Activated naive CD4-positive, alpha-beta T cell treated with anti-CD3 and anti-CD28 coated beads for 36 hours (primary cell): ENCODE results near the gene PPP2R1A. TPM values are rescaled to one million over a fixed set of nuclear protein-coding genes. Genes with fewer than 3 reads are reported as not detected.
"Not testable (repeated sequence)": the region's sequence is repeated elsewhere in the genome, so short reads cannot be mapped to it uniquely, and the experiment has no call there.

ENCODE experiments used
- CTCF ChIA-PET: fragments of 350-600 bp; sonication (Branson Sonifier 250); formaldehyde crosslinking; loops from one replicate; lab custom pipeline; 2021; ENCODE audit warnings: antibody characterized with exemption; lab: Charles Lee
- DNase-seq: peaks from one replicate; pipeline ENCODE4 v3.0.0-alpha.2; 2020
- H3K27ac Mint-ChIP-seq: one replicate; pipeline ENCODE4 v1.8.0; 2021; ENCODE audit warnings: mild to moderate bottlenecking, mixed read lengths
- H3K27me3 Mint-ChIP-seq: one replicate; pipeline ENCODE4 v1.8.0; 2021; ENCODE audit warnings: low read depth, mixed read lengths
- H3K36me3 Mint-ChIP-seq: one replicate; pipeline ENCODE4 v1.8.0; 2021; ENCODE audit warnings: low read depth, mixed read lengths
- H3K4me1 Mint-ChIP-seq: one replicate; pipeline ENCODE4 v1.8.0; 2021; ENCODE audit warnings: low read depth, mixed read lengths
- H3K4me3 Mint-ChIP-seq: one replicate; pipeline ENCODE4 v1.8.0; 2021; ENCODE audit warnings: mild to moderate bottlenecking, moderate library complexity, mixed read lengths
- H3K9me3 Mint-ChIP-seq: one replicate; pipeline ENCODE4 v1.8.0; 2021; ENCODE audit warnings: mixed read lengths
- intact Hi-C: fragments of 100-400 bp; cut with micrococcal nuclease; formaldehyde crosslinking; loops from one replicate; pipeline ENCODE4 v1.15.1; 2023
- total RNA-seq, 2 experiments: library from RNA; stranded (reverse); gene quantifications; one replicate each; pipeline ENCODE4 v1.2.3, GENCODE V29; 2021

Gene PPP2R1A
- total RNA-seq, 2 experiments from 2014 or later = 228 to 232 TPM

DNA sequence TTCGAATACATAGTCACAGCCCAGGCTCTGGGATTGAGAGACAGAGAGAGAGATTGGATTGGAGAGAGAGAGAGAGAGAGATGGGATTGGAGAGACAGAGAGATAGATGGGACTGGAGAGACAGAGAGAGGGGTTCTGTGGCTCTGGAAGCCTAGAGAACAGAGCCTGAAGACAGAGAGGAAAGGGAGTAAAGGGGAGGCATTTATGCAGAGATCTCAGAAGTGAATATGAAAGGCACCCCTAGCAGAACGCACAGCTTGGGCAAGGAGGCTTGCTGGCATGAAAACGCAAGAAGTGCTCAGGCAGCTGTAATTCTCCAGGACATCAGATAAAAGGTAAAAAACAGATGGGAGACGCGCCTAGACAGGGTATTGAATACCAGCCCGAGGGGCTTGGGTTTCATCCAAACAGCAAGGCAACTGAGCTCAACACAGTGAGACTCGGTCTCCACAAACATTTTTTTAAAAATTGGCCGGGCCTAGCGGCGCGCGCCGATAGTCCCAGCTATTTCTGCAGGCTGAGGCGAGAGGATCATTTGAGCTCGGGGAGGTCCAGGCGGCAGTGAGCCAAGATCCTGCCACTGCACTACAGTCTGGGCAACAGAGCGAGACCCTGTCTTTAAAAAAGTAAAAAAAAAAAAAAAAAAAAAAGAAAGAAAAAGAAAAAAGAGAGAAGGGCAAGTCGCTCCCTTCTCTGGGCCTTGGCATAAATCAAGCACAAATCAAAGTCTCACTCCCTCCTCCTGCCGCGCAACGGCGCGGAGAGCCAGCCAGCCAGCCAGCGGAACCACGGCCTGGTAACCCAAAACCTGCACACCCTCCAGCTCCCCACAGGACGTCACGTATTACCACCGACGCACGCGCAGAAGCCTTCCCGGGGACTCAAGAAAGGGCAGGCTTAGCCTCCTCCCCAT is 774 bp upstream of the PPP2R1A start:
- intact Hi-C loops = loop anchor here (1.0 to 5.0 kb wide), 5 partner anchors 18 to 449 kb away; partner anchors contain the start of genes ZNF432, ZNF766, ZNF83 and ZNF836
- Mint-ChIP-seq H3K27ac (peak overlapping the region; percentile 94), H3K4me1 (peaks cover 30% of the 10 kb centered on the region), H3K27me3 (no peaks in the 10 kb centered on the region), H3K4me3 (peak overlapping the region; percentile 85), H3K36me3 (peaks cover 11% of the 10 kb centered on the region), H3K9me3 (no peaks in the 10 kb centered on the region)
- CTCF ChIA-PET = interaction anchor here (1.3 to 1.6 kb wide), 2 partner anchors 48 to 68 kb away, joined by 7 read pairs; no protein-coding TSS in a partner anchor
- no peak for DNase-seq

DNA sequence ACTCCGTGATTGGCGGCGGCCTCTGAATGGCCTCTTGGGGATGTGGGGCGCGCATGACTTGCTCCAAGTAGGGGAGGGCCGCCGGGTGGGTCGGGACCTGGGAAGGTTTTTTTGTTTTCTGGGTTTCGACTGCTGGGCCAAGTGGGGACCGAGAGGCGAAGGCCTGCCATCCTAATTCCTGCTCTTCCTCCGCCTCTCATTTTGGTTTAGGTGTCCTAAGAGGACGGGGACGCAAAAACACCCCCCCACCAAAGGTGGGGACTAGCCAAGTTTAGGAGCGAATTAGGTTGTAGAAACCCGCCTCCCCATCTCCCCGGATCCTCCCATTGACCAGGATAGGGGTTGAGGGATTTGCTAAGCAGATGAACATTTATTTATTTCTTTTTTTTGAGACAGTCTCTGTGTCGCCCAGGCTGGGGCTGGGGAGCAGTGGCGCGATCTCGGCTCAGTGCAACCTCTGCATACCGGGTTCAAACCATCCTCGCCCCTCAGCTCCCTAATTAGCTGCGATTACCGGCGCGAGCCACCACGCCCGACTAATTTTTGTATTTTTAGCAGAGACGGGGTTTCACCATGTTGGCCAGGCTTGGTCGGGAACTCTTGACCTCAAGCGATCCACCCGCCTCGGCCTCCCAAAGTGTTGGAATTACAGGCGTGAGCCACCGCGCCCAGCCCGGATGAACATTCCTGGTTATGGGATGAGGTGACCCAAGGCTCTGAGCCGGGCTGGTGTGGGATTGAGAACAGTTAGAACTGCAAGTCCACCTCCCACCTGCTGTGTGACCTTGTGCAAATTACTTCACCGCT is 838 bp downstream of the PPP2R1A start:
- H3K4me1 Mint-ChIP-seq = peaks cover 42% of the 10 kb centered on the region
- DNase-seq = peak; percentile 27
- no peaks in the 10 kb centered on the region for H3K27me3 Mint-ChIP-seq
- intact Hi-C loops = loop anchor here (10.0 kb wide), 1 partner anchor 166 kb away; the partner anchor contains the start of gene ZNF614
- H3K27ac Mint-ChIP-seq = peak overlapping the region; percentile 94
- H3K9me3 Mint-ChIP-seq = no peaks in the 10 kb centered on the region
- peaks cover 21% of the 10 kb centered on the region for H3K36me3 Mint-ChIP-seq
- CTCF ChIA-PET = no interaction called here
- H3K4me3 Mint-ChIP-seq = peak overlapping the region; percentile 85

DNA sequence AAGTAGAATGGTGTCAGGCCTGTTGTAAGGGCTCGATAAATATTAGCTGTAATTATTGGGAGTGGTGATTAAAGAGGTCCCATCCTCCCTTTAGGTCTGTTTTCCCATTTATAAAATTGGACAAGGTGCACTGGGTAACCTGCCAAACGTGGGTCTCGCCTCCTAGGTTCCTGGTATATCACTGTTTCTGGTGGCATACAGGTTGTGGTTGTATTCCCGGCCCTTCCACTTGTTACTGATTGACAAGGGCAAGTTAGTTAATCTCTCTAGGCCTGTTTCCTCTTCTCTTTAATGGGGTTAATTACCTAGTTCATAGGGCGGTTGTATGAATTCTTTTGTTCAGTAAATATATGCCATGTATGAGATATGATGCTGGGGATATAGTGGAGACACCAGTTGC is 1.5 kb downstream of the PPP2R1A start:
- H3K4me1 Mint-ChIP-seq = peaks cover 45% of the 10 kb centered on the region
- H3K27me3 Mint-ChIP-seq = no peaks in the 10 kb centered on the region
- H3K36me3 Mint-ChIP-seq = peaks cover 21% of the 10 kb centered on the region
- intact Hi-C loops = loop anchor here (10.0 kb wide), 1 partner anchor 167 kb away; the partner anchor contains the start of gene ZNF614
- H3K27ac Mint-ChIP-seq = peak overlapping the region; percentile 94
- DNase-seq = no peak
- peak overlapping the region; percentile 85 for H3K4me3 Mint-ChIP-seq
- H3K9me3 Mint-ChIP-seq = no peaks in the 10 kb centered on the region
- CTCF ChIA-PET = no interaction called here

DNA sequence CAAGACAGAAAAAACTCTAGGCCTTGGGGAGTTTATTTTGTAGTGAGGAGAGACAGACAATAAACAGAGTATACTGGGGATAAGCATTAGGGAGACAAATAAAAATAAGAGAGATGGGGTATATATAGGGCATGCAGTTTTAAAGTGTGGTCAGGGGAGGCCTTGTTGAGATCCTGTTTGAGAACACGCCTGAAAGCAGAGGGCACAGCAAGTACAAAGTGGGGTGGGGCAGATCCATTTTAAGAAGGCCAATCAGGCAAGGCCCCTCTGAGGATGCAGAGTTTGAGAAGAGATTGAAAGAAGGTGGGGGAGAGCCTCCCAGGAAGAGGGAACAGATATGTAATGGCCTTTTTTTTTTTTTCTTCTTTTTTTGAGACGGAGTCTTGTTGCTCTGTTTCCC is 2.1 kb downstream of the PPP2R1A start:
- CTCF ChIA-PET = no interaction called here
- Mint-ChIP-seq H3K27ac (peak overlapping the region; percentile 94), H3K4me3 (peak overlapping the region; percentile 85)

DNA sequence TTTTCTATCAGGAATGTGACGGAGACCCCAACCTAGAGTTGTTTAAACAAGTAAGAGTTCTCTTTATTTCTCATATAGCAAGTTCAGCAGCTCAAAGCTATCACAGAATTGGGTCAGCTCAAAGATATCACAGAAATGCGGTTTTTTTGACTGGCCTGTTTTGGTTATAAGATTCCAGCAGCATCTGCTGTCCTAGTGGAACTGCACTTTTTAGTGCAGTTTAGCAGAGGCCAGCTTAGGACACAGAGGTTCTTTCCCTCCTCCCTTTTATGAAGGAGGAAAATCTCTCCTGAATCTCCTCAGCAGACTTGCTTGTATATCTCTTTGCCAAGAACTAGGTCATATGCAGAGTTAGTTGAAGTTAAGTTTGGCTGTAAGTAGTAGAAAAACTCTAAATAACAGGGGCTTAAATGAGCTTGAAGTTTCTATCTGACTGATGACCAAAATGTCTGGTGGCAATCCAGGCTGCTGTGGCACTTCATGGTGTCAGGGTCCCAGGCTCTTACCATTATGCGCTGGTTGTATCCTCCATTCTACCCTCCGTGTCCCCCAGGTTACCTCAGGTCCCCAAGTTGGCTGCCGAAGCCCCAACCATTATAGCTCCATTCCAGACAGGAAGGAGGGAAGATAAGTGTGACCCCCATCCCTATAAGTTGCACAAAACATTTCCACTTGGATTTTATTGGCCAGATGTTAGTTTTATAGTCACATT is 6.6 kb downstream of the PPP2R1A start:
- Mint-ChIP-seq H3K4me3 (no peak overlapping the region), H3K36me3 (peaks cover 26% of the 10 kb centered on the region), H3K27ac (peak overlapping the region; percentile 43), H3K4me1 (peaks cover 67% of the 10 kb centered on the region), H3K9me3 (no peaks in the 10 kb centered on the region), H3K27me3 (no peaks in the 10 kb centered on the region)
- CTCF ChIA-PET = interaction anchor here (2.0 kb wide), 1 partner anchor 41 kb away, joined by 5 read pairs; no protein-coding TSS in a partner anchor
- no peak for DNase-seq
- intact Hi-C loops = loop anchor here (10.0 kb wide), 1 partner anchor 172 kb away; the partner anchor contains the start of gene ZNF614

More for the DNA sequence above, 2.1 kb downstream of the PPP2R1A start:
- Mint-ChIP-seq H3K9me3 (no peaks in the 10 kb centered on the region), H3K36me3 (peaks cover 25% of the 10 kb centered on the region), H3K4me1 (peaks cover 49% of the 10 kb centered on the region), H3K27me3 (no peaks in the 10 kb centered on the region)
- no peak for DNase-seq
- intact Hi-C loops = loop anchor here (10.0 kb wide), 1 partner anchor 167 kb away; the partner anchor contains the start of gene ZNF614

DNA sequence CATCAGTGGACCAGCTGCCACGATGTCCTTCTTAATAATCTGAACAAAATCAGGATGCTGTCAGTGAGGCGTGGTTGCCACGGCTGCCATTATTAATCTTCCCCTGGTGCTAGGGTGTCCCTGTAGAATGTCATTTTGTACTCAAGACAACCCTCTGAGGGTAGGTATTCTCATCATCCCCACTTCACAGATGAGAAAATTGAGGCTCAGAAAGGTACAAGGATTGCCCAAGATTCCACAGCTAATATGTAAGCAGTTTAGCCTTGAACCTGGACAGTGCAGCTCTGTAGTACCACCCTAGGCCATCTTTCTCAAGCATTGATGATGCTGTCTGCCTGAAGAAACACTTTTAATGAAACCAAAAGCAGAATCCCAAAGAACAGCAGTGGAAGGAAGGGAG is 8.1 kb downstream of the PPP2R1A start:
- intact Hi-C loops = loop anchor here (10.0 kb wide), 1 partner anchor 173 kb away; the partner anchor contains the start of gene ZNF614
- H3K27ac Mint-ChIP-seq = no peak overlapping the region
- no peak for DNase-seq
- H3K4me1 Mint-ChIP-seq = peaks cover 52% of the 10 kb centered on the region
- CTCF ChIA-PET = interaction anchor here (0.6 to 2.0 kb wide), 3 partner anchors 14 to 108 kb away, joined by 3 to 5 read pairs (median 3); no protein-coding TSS in a partner anchor
- no peaks in the 10 kb centered on the region for H3K9me3 Mint-ChIP-seq
- peaks cover 20% of the 10 kb centered on the region for H3K36me3 Mint-ChIP-seq
- no peak overlapping the region for H3K4me3 Mint-ChIP-seq
- H3K27me3 Mint-ChIP-seq = no peaks in the 10 kb centered on the region

DNA sequence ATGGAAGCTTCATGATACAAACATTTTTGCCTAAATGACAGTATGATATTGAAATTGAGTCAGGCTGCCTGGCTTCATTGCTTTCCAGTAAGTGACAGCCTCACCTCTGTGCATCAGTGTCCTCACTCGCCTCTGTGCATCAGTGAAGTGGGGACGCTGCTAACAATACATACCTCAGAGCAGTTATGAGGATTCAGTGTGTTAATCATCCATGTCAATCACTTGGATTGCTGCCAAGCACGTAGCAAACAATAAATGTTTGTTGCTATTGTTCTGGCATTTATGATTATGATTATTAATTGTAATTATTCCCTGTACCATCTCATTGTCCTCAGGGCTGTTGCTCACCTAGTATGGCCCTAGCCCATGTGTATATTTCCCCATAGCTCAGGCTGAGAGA is 8.8 kb downstream of the PPP2R1A start:
- no peak overlapping the region for H3K4me3 Mint-ChIP-seq
- H3K36me3 Mint-ChIP-seq = peaks cover 19% of the 10 kb centered on the region
- no peaks in the 10 kb centered on the region for H3K27me3 Mint-ChIP-seq
- peak overlapping the region; percentile 51 for H3K27ac Mint-ChIP-seq
- peaks cover 49% of the 10 kb centered on the region for H3K4me1 Mint-ChIP-seq
- intact Hi-C loops = loop anchor here (10.0 kb wide), 1 partner anchor 174 kb away; the partner anchor contains the start of gene ZNF614
- no peaks in the 10 kb centered on the region for H3K9me3 Mint-ChIP-seq
- DNase-seq = no peak
- CTCF ChIA-PET = interaction anchor here (0.6 to 2.0 kb wide), 3 partner anchors 15 to 107 kb away, joined by 3 to 5 read pairs (median 3); no protein-coding TSS in a partner anchor

DNA sequence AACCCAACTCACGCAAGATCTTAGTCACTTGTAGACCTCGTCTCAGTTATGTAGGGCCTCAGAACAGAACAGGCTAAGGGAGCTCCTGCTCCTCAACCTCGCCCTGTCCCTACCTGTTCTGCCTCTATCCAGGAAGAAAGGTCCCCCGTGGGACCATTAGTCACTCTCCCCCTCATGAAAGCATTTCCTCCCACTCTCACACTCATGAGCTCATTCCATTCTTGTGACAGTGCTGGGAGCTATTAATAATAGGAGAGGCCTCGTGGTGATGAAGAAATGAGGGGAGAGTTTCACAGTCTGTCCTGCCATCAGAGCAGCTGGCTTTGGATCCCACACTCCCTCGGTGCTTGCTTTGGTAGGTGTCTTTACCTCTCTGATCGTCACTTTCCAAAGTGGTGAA is 10.2 kb downstream of the PPP2R1A start:
- H3K4me1 Mint-ChIP-seq = peaks cover 46% of the 10 kb centered on the region
- no peak overlapping the region for H3K27ac Mint-ChIP-seq
- intact Hi-C loops = no loop called here
- no peak for DNase-seq
- CTCF ChIA-PET = no interaction called here
- no peak overlapping the region for H3K4me3 Mint-ChIP-seq
- no peaks in the 10 kb centered on the region for H3K9me3 Mint-ChIP-seq
- no peaks in the 10 kb centered on the region for H3K27me3 Mint-ChIP-seq
- peaks cover 18% of the 10 kb centered on the region for H3K36me3 Mint-ChIP-seq

DNA sequence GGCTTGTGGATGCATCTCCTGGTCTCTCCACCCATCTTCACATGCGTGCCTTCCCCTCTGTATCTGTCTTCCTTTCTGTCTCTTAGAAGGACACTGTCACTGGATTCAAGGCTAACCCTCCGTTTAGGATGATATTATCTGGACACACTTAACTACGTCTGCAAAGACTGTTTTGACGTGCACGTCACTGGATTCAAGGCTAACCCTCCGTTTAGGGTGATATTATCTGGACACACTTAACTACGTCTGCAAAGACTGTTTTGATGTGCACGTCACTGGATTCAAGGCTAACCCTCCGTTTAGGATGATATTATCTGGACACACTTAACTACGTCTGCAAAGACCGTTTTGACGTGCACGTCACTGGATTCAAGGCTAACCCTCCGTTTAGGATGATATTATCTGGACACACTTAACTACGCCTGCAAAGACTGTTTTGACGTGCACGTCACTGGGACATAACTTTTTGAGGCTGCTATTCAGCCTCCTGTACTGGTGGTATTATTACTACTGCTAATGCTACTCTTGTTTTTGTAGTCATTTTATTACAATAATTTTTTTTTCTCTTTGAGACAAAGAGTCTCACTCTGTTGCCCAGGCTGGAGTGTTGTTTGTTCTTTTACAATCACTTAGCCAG is 11.0 kb downstream of the PPP2R1A start:
- H3K9me3 Mint-ChIP-seq, CTCF ChIA-PET, H3K27me3 Mint-ChIP-seq, H3K27ac Mint-ChIP-seq, intact Hi-C loops, DNase-seq, H3K4me3 Mint-ChIP-seq: not testable (repeated sequence)
- peaks cover 43% of the 10 kb centered on the region for H3K4me1 Mint-ChIP-seq
- H3K36me3 Mint-ChIP-seq = peaks cover 20% of the 10 kb centered on the region

DNA sequence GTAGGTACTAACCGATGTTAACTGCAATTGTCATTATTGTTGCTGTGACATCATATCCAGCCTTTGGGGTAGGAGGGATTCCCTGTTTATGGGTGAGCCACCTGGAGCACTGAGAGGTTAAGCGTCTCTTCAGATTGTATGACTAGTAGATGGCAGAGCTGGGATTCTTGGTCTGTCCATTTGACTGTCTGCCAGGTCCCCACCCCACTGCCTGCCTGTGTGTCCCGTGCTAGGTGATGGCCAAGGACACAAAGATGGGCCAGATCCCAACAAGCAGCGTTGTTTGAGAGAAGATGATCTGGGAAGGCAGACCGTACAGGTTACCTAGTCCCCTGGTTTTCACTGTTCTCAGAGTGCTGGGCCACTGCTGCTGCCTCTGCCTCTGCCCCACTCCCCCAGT is 16.6 kb downstream of the PPP2R1A start:
- Mint-ChIP-seq H3K36me3 (peaks cover 32% of the 10 kb centered on the region), H3K27me3 (no peaks in the 10 kb centered on the region), H3K4me1 (peaks cover 7% of the 10 kb centered on the region), H3K9me3 (no peaks in the 10 kb centered on the region), H3K4me3 (no peak overlapping the region), H3K27ac (no peak overlapping the region)
- CTCF ChIA-PET = no interaction called here
- intact Hi-C loops = no loop called here
- no peak for DNase-seq

DNA sequence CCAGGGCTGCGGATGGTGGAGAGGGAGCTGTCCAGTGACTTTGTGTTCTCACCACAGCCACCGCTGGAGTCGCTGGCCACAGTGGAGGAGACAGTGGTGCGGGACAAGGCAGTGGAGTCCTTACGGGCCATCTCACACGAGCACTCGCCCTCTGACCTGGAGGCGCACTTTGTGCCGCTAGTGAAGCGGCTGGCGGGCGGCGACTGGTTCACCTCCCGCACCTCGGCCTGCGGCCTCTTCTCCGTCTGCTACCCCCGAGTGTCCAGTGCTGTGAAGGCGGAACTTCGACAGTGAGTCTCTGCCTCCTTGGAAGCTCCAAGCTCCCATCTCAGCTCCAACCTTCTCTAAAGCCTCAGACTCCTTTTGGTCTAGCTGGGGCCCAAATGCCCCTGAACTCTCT is 21.4 kb downstream of the PPP2R1A start:
- Mint-ChIP-seq H3K27me3 (no peaks in the 10 kb centered on the region), H3K9me3 (no peaks in the 10 kb centered on the region), H3K4me3 (no peak overlapping the region), H3K27ac (no peak overlapping the region), H3K4me1 (no peaks in the 10 kb centered on the region), H3K36me3 (peaks cover 43% of the 10 kb centered on the region)
- intact Hi-C loops = no loop called here
- CTCF ChIA-PET = no interaction called here
- no peak for DNase-seq
